ENCODE data around the gene LARP4B. TPM values are rescaled to one million over a fixed set of nuclear protein-coding genes. Genes with fewer than 3 reads are reported as not detected.

LARP4B gene
- total and polyA plus RNA-seq, 2 of the 13 experiments (the other 11 are each of a cell fraction or from before 2014, with no cell fraction given), result 19.5 to 30.2 TPM

DNA sequence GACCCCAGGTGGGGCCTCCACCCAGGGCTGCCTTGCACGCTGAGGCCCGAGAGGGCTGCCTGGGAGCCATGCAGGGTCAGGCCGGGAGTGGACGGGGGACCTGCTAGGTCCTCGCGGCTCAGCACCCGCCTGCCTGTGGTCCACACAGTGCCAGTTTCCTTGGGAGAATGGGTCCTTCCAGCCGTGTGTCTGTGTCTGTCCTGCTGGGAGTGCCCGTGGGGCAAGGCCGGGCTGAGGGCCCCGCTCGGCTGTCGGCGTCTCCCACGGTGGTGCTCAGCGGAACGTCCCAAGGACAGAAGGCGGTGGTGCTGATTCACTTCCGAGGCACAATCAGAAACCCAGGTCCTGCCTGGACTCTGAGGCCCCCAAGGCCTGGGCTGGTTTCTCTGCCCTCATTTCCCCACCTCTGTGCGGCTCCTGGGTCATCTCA lies 33.5 kb upstream of the LARP4B start (continued):
- TF ChIP-seq, protein P1, sequence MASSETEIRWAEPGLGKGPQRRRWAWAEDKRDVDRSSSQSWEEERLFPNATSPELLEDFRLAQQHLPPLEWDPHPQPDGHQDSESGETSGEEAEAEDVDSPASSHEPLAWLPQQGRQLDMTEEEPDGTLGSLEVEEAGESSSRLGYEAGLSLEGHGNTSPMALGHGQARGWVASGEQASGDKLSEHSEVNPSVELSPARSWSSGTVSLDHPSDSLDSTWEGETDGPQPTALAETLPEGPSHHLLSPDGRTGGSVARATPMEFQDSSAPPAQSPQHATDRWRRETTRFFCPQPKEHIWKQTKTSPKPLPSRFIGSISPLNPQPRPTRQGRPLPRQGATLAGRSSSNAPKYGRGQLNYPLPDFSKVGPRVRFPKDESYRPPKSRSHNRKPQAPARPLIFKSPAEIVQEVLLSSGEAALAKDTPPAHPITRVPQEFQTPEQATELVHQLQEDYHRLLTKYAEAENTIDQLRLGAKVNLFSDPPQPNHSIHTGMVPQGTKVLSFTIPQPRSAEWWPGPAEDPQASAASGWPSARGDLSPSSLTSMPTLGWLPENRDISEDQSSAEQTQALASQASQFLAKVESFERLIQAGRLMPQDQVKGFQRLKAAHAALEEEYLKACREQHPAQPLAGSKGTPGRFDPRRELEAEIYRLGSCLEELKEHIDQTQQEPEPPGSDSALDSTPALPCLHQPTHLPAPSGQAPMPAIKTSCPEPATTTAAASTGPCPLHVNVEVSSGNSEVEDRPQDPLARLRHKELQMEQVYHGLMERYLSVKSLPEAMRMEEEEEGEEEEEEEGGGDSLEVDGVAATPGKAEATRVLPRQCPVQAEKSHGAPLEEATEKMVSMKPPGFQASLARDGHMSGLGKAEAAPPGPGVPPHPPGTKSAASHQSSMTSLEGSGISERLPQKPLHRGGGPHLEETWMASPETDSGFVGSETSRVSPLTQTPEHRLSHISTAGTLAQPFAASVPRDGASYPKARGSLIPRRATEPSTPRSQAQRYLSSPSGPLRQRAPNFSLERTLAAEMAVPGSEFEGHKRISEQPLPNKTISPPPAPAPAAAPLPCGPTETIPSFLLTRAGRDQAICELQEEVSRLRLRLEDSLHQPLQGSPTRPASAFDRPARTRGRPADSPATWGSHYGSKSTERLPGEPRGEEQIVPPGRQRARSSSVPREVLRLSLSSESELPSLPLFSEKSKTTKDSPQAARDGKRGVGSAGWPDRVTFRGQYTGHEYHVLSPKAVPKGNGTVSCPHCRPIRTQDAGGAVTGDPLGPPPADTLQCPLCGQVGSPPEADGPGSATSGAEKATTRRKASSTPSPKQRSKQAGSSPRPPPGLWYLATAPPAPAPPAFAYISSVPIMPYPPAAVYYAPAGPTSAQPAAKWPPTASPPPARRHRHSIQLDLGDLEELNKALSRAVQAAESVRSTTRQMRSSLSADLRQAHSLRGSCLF (CRISPR knock-in tag; IDR thresholded peaks at IDR 0.05; ENCODE audit: borderline replicate concordance), result no peak
- no peak for TF ChIP-seq RCOR2 (CRISPR knock-in tag; IDR thresholded peaks at IDR 0.05)
- no peak for TF ChIP-seq ZNF557 (CRISPR knock-in tag; IDR thresholded peaks at IDR 0.05)
- no peak for TF ChIP-seq POLR2AphosphoS5 (IDR thresholded peaks at IDR 0.05; ENCODE audit: low read depth, low read length)
- TF ChIP-seq, protein P2, sequence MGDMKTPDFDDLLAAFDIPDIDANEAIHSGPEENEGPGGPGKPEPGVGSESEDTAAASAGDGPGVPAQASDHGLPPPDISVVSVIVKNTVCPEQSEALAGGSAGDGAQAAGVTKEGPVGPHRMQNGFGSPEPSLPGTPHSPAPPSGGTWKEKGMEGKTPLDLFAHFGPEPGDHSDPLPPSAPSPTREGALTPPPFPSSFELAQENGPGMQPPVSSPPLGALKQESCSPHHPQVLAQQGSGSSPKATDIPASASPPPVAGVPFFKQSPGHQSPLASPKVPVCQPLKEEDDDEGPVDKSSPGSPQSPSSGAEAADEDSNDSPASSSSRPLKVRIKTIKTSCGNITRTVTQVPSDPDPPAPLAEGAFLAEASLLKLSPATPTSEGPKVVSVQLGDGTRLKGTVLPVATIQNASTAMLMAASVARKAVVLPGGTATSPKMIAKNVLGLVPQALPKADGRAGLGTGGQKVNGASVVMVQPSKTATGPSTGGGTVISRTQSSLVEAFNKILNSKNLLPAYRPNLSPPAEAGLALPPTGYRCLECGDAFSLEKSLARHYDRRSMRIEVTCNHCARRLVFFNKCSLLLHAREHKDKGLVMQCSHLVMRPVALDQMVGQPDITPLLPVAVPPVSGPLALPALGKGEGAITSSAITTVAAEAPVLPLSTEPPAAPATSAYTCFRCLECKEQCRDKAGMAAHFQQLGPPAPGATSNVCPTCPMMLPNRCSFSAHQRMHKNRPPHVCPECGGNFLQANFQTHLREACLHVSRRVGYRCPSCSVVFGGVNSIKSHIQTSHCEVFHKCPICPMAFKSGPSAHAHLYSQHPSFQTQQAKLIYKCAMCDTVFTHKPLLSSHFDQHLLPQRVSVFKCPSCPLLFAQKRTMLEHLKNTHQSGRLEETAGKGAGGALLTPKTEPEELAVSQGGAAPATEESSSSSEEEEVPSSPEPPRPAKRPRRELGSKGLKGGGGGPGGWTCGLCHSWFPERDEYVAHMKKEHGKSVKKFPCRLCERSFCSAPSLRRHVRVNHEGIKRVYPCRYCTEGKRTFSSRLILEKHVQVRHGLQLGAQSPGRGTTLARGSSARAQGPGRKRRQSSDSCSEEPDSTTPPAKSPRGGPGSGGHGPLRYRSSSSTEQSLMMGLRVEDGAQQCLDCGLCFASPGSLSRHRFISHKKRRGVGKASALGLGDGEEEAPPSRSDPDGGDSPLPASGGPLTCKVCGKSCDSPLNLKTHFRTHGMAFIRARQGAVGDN (CRISPR knock-in tag; IDR thresholded peaks at IDR 0.05), result peak; percentile 70; the same call in 1 of the 2 replicates
- no peak for TF ChIP-seq HOXA5 (CRISPR knock-in tag; IDR thresholded peaks at IDR 0.05)
- TF ChIP-seq ZNF816 (CRISPR knock-in tag; IDR thresholded peaks at IDR 0.05; ENCODE audit: borderline replicate concordance), result no peak
- TF ChIP-seq, protein P3, sequence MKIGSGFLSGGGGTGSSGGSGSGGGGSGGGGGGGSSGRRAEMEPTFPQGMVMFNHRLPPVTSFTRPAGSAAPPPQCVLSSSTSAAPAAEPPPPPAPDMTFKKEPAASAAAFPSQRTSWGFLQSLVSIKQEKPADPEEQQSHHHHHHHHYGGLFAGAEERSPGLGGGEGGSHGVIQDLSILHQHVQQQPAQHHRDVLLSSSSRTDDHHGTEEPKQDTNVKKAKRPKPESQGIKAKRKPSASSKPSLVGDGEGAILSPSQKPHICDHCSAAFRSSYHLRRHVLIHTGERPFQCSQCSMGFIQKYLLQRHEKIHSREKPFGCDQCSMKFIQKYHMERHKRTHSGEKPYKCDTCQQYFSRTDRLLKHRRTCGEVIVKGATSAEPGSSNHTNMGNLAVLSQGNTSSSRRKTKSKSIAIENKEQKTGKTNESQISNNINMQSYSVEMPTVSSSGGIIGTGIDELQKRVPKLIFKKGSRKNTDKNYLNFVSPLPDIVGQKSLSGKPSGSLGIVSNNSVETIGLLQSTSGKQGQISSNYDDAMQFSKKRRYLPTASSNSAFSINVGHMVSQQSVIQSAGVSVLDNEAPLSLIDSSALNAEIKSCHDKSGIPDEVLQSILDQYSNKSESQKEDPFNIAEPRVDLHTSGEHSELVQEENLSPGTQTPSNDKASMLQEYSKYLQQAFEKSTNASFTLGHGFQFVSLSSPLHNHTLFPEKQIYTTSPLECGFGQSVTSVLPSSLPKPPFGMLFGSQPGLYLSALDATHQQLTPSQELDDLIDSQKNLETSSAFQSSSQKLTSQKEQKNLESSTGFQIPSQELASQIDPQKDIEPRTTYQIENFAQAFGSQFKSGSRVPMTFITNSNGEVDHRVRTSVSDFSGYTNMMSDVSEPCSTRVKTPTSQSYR (CRISPR knock-in tag; IDR thresholded peaks at IDR 0.05; ENCODE audit: borderline replicate concordance), result no peak
- no peak for TF ChIP-seq HDAC6 (IDR thresholded peaks at IDR 0.05; ENCODE audit: low read depth, low read length)
- no peak for TF ChIP-seq KDM4B (CRISPR knock-in tag; IDR thresholded peaks at IDR 0.05)
- no peak for TF ChIP-seq SOX13 (IDR thresholded peaks at IDR 0.05)
- no peak for TF ChIP-seq SOX13 (CRISPR knock-in tag; conservative IDR thresholded peaks at IDR 0.05 in 1 of 2, IDR thresholded peaks at IDR 0.05 in 1 of 2)
- TF ChIP-seq, protein P4, sequence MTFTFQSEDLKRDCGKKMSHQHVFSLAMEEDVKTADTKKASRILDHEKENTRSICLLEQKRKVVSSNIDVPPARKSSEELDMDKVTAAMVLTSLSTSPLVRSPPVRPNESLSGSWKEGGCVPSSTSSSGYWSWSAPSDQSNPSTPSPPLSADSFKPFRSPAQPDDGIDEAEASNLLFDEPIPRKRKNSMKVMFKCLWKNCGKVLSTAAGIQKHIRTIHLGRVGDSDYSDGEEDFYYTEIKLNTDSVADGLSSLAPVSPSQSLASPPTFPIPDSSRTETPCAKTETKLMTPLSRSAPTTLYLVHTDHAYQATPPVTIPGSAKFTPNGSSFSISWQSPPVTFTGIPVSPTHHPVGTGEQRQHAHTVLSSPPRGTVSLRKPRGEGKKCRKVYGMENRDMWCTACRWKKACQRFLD (CRISPR knock-in tag; IDR thresholded peaks at IDR 0.05; ENCODE audit: borderline replicate concordance), result no peak
- TF ChIP-seq, protein P5, sequence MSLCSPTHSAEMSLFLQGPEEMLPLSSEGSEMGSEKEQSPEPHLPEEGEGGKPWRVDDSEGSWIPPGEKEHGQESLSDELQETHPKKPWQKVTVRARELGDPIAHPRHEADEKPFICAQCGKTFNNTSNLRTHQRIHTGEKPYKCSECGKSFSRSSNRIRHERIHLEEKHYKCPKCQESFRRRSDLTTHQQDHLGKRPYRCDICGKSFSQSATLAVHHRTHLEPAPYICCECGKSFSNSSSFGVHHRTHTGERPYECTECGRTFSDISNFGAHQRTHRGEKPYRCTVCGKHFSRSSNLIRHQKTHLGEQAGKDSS (CRISPR knock-in tag; IDR thresholded peaks at IDR 0.05; ENCODE audit: borderline replicate concordance, low read depth), result 0 out of 2 replicates have a peak, but pooled peaks have one; percentile 51
- TF ChIP-seq ZFP36L2 (CRISPR knock-in tag; IDR thresholded peaks at IDR 0.05), result no peak
- TF ChIP-seq ZBTB38 (CRISPR knock-in tag; IDR thresholded peaks at IDR 0.05), result peak; percentile 67; the same call in 1 of the 2 replicates
